Measurements from ENCODE around the gene CPEB4. TPM values are rescaled to one million over a fixed set of nuclear protein-coding genes. Genes with fewer than 3 reads are reported as not detected.

Gene CPEB4
- total RNA-seq, 5 donors from 2014 or later (not counting 1 experiment from before 2014, with no cell fraction given), result 13.8 to 25.9 (median 14.9) TPM

DNA sequence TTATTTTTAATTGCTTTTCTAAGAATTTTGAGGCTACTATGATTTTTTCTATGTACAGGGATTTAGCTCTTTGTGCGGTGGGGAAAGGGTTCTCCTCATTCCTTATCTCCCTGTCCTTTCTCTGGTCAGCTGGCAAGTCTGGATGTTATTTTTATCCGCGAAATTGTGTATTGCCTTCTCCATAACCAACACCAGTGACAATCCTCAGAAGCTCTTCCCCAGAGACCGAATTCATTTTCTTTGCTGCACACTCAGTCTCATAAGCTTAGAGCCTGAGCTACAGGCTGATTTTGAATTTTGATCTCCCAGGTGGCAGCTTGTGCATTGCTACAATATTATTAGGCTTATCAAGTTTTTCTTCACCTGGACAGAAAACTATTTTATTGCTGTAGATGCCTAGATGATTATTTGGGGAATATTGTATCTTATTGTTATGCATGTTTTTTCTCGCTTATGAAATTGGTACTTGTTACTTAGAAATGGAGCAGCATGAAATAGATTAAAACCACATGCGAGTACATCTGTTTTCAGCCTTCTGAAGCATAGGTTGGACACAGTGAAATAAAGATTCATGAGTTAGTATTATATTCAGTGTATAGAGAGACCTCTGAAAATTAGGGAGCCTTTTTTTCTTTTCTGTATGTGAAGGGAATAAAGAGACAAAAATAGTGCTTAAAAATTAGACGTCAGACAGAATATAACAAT, 27.3 kb downstream of the CPEB4 start:
- Histone ChIP-seq H3K4me1 (ENCODE audit: control insufficient read depth in 1 of 2, extremely low read depth in 1 of 2, insufficient read depth in 2 of 2, low read length in 2 of 2) (peaks cover 4 to 5% of the 10 kb centered on the region in 2 experiments), H3K27me3 (replicated peaks in 1 of 2; ENCODE audit: control insufficient read depth in 2 of 2, extremely low read depth in 1 of 2, insufficient read depth in 2 of 2, low read length in 1 of 2) (no peaks in the 10 kb centered on the region), H3K36me3 (ENCODE audit: control insufficient read depth in 2 of 2, extremely low read depth in 1 of 2, insufficient read depth in 1 of 2, low read length in 1 of 2) (peaks cover 6 to 8% of the 10 kb centered on the region in 2 donors), H3K27ac (ENCODE audit: low read length) (no peak overlapping the region), H3K4me3 (ENCODE audit: control insufficient read depth in 1 of 2, extremely low read depth in 1 of 2, low read length in 1 of 2) (no peak overlapping the region), H3K9me3 (no peaks in the 10 kb centered on the region)
- H3K4me3 Mint-ChIP-seq, result no peak overlapping the region
- peaks cover 0 to 5% (median 5%) of the 10 kb centered on the region in 3 donors for H3K4me1 Mint-ChIP-seq
- H3K27ac Mint-ChIP-seq, result no peak overlapping the region
- no peaks in the 10 kb centered on the region for H3K27me3 Mint-ChIP-seq
- WGBS (ENCODE audit: insufficient coverage), result 92% methylated on average over 3 of the region's 7 CpGs
- DNase-seq, result no peak
- ATAC-seq (replicated peaks in 1 of 4), result no peak
- H3K9me3 Mint-ChIP-seq, result no peaks in the 10 kb centered on the region
- CTCF ChIA-PET, result interaction anchor here in 1 of 2 donors (0.6 to 0.9 kb wide), 3 partner anchors 10 to 31 kb away, joined by 3 read pairs; no protein-coding TSS in a partner anchor
- POLR2A ChIA-PET, result no interaction called here
- H3K36me3 Mint-ChIP-seq, result peaks cover 8% of the 10 kb centered on the region

DNA sequence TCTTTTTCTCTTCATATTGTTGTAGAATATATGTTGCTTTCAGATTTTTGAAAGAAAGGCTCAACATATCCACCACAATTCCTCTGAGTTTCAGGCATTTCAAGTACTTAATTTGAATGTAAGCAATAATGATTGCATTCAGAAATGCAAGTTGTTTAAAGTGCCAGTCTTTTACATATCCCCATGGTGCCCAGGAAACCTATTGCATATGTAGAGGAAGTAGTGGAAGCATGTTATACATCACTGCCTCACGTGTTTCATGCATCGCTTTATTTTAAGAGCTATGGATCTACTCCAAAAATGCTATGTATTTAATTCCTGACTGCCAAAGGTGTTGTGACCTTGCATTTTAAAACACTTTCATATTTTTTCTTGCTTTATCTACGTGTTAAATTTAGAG, 28.1 kb downstream of the CPEB4 start:
- peaks cover 5% of the 10 kb centered on the region for H3K36me3 Mint-ChIP-seq
- WGBS (ENCODE audit: insufficient coverage), result no CpG with 5 or more reads among the region's 3 CpGs
- H3K4me1 Mint-ChIP-seq, result peaks cover 5 to 13% (median 6%) of the 10 kb centered on the region in 3 donors
- H3K9me3 ChIP-seq, result no peaks in the 10 kb centered on the region
- CTCF ChIA-PET, result no interaction called here
- H3K4me3 ChIP-seq (ENCODE audit: control insufficient read depth in 1 of 2, extremely low read depth in 1 of 2, low read length in 1 of 2), result no peak overlapping the region
- H3K4me3 Mint-ChIP-seq, result no peak overlapping the region
- no peaks in the 10 kb centered on the region for H3K27me3 ChIP-seq (replicated peaks in 1 of 2; ENCODE audit: control insufficient read depth in 2 of 2, extremely low read depth in 1 of 2, insufficient read depth in 2 of 2, low read length in 1 of 2)
- peaks cover 4 to 5% of the 10 kb centered on the region in 2 experiments for H3K4me1 ChIP-seq (ENCODE audit: control insufficient read depth in 1 of 2, extremely low read depth in 1 of 2, insufficient read depth in 2 of 2, low read length in 2 of 2)
- POLR2A ChIA-PET, result no interaction called here
- H3K27me3 Mint-ChIP-seq, result no peaks in the 10 kb centered on the region
- no peaks in the 10 kb centered on the region for H3K9me3 Mint-ChIP-seq
- DNase-seq, result no peak
- peaks cover 2 to 6% of the 10 kb centered on the region in 2 donors for H3K36me3 ChIP-seq (ENCODE audit: control insufficient read depth in 2 of 2, extremely low read depth in 1 of 2, insufficient read depth in 1 of 2, low read length in 1 of 2)
- ATAC-seq (replicated peaks in 1 of 4), result no peak
- no peak overlapping the region for H3K27ac ChIP-seq (ENCODE audit: low read length)
- H3K27ac Mint-ChIP-seq, result peak overlapping the region; percentile 40 to 55

DNA sequence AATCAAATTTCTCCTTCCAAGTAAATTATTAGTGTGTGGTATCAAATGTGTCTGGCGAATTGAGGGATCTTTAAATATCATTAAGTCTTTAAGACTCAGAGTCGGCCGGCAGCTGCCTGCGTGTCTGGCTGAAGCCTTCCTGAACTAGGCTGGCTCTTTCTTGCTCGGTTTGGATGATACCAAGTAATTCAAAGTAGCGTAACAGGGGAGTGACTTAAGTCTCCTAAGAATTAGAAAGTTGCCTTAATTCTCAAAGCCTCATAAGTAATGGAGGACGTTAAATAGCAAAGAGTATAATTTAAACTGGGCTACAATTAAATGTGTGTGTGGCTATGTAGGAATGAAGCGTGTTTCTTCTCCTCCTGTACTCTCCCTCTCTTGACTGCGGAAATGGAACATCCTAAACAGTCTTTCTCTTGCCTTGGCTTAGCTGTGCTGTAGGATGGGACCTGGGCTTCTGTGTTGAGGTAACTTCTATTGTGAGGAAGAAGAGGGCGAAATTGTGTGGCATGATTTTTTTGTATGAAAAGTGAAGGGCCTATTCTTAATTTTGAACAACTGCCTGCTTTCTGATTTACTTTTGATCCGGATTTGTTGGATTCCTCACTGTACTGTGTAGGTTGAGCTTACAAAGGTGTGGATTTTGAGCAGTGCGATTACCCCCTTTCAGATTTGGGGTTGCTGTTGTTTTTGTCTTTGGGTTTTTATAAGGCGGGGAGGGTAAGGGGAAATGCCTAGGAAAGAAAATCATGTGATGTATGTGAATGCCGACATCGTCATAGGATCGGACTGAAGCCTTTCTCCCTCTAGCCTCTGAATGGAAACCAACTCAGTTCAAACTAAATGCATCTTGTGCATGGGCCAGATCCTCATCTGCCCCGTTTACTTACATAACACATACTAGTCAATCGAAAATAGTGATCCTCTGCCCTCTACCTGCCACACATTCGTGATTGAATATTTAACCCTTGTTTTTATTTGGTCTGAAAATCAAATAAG, 29.9 kb downstream of the CPEB4 start:
- 0% methylated on average over 6 of the region's 19 CpGs for WGBS (ENCODE audit: insufficient coverage)
- no peak overlapping the region for H3K4me3 Mint-ChIP-seq
- no peaks in the 10 kb centered on the region for H3K9me3 ChIP-seq
- H3K27me3 ChIP-seq (replicated peaks in 1 of 2; ENCODE audit: control insufficient read depth in 2 of 2, extremely low read depth in 1 of 2, insufficient read depth in 2 of 2, low read length in 1 of 2), result no peaks in the 10 kb centered on the region
- H3K36me3 Mint-ChIP-seq, result no peaks in the 10 kb centered on the region
- POLR2A ChIA-PET, result interaction anchor here in 1 of 2 donors (0.5 to 1.2 kb wide), 5 partner anchors 14 to 34 kb away, joined by 3 to 14 read pairs (median 4); partner anchors contain the start of gene CPEB4
- peak overlapping the region; percentile 87 for H3K27ac ChIP-seq (ENCODE audit: low read length)
- DNase-seq, result peak; percentile 24 to 84 (median 45)
- peaks cover 4 to 5% of the 10 kb centered on the region in 2 experiments for H3K4me1 ChIP-seq (ENCODE audit: control insufficient read depth in 1 of 2, extremely low read depth in 1 of 2, insufficient read depth in 2 of 2, low read length in 2 of 2)
- peaks cover 10 to 21% (median 12%) of the 10 kb centered on the region in 3 donors for H3K4me1 Mint-ChIP-seq
- peak overlapping the region; percentile 61 to 67 for H3K4me3 ChIP-seq (ENCODE audit: control insufficient read depth in 1 of 2, extremely low read depth in 1 of 2, low read length in 1 of 2)
- H3K36me3 ChIP-seq (ENCODE audit: control insufficient read depth in 2 of 2, extremely low read depth in 1 of 2, insufficient read depth in 1 of 2, low read length in 1 of 2), result peaks cover 0 to 2% of the 10 kb centered on the region in 2 donors
- H3K27me3 Mint-ChIP-seq, result no peaks in the 10 kb centered on the region
- peak; percentile 91 to 96 (median 94) for ATAC-seq (replicated peaks in 1 of 4)
- CTCF ChIA-PET, result interaction anchor here (0.6 to 2.7 kb wide), 10 partner anchors 10 to 303 kb away, joined by 3 to 17 read pairs (median 4); partner anchors contain the start of gene CPEB4 (in 1 of the 2)
- no peak overlapping the region for H3K27ac Mint-ChIP-seq
- H3K9me3 Mint-ChIP-seq, result no peaks in the 10 kb centered on the region

DNA sequence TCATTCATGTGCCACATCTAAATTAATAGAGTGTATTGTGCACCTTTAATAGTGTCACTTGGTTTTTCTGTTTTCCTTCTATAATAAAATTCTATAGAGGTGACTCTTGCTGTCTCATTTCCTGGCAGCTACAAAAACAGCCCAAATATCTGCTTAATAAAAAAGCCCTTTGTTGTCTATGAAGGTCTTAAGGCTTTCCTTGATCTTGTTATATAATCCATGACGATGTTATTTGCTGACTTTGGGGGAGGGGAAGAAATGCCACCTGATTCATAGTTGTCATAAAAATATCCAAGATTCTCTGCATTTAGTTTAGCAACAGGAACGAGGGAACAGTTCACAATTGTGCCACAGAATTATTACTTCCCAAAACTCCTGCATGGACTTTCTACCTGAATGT, 31.3 kb downstream of the CPEB4 start:
- no peak overlapping the region for H3K27ac Mint-ChIP-seq
- no peak overlapping the region for H3K4me3 Mint-ChIP-seq
- 60% methylated on average over 1 of the region's 2 CpGs for WGBS (ENCODE audit: insufficient coverage)
- no peaks in the 10 kb centered on the region for H3K9me3 ChIP-seq
- CTCF ChIA-PET, result interaction anchor here (0.6 to 2.7 kb wide), 2 partner anchors 304 to 392 kb away, joined by 5 to 17 read pairs; no protein-coding TSS in a partner anchor
- H3K4me3 ChIP-seq (ENCODE audit: control insufficient read depth in 1 of 2, extremely low read depth in 1 of 2, low read length in 1 of 2), result no peak overlapping the region
- no peaks in the 10 kb centered on the region for H3K36me3 Mint-ChIP-seq
- no peaks in the 10 kb centered on the region for H3K27me3 Mint-ChIP-seq
- H3K9me3 Mint-ChIP-seq, result no peaks in the 10 kb centered on the region
- no peaks in the 10 kb centered on the region for H3K27me3 ChIP-seq (replicated peaks in 1 of 2; ENCODE audit: control insufficient read depth in 2 of 2, extremely low read depth in 1 of 2, insufficient read depth in 2 of 2, low read length in 1 of 2)
- DNase-seq, result no peak
- peak overlapping the region; percentile 87 for H3K27ac ChIP-seq (ENCODE audit: low read length)
- ATAC-seq (replicated peaks in 1 of 4), result no peak
- H3K4me1 Mint-ChIP-seq, result peaks cover 19 to 29% (median 19%) of the 10 kb centered on the region in 3 donors
- POLR2A ChIA-PET, result no interaction called here
- H3K4me1 ChIP-seq (ENCODE audit: control insufficient read depth in 1 of 2, extremely low read depth in 1 of 2, insufficient read depth in 2 of 2, low read length in 2 of 2), result peaks cover 4 to 5% of the 10 kb centered on the region in 2 experiments
- no peaks in the 10 kb centered on the region for H3K36me3 ChIP-seq (ENCODE audit: control insufficient read depth in 2 of 2, extremely low read depth in 1 of 2, insufficient read depth in 1 of 2, low read length in 1 of 2)

DNA sequence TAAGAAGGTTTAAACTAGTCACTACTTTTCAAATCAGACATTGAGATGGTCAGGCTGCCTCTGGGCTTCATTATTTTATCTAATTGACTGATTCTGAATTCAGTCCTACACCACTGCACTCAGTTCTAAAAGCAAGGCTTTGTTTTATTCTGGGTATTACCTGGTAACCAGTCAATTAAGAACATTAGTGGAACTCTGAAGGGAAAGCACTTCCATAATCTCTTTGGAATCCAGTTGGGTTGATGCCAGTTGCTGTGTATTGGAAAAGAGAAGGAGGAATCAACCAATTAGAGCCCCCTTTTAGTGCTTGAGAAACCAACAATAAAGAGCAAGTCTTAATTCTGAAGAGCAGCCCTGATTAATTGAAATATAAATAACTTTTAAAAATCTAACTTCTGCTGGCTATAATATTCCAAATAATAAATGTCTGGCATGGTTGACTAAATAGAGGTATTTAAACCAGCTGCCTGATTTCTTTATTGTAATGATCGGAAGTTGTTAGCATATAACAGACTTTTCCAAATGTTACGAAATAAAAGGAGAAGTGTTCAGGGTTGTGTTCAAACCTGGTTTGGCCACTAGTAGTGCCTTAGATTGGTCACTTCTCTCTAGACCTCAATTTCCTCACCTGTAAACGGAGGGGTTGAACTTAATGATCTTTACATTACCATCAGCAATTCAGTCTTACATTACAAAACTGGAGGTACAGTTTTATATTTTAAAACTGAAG, 32.0 kb downstream of the CPEB4 start:
- H3K9me3 ChIP-seq, result no peaks in the 10 kb centered on the region
- H3K36me3 Mint-ChIP-seq, result peaks cover 6% of the 10 kb centered on the region
- H3K4me3 Mint-ChIP-seq, result no peak overlapping the region
- no peaks in the 10 kb centered on the region for H3K9me3 Mint-ChIP-seq
- POLR2A ChIA-PET, result interaction anchor here in 1 of 2 donors (0.6 kb wide), 1 partner anchor 57 kb away, joined by 3 read pairs; no protein-coding TSS in a partner anchor
- no CpG with 5 or more reads among the region's 3 CpGs for WGBS (ENCODE audit: insufficient coverage)
- H3K27ac ChIP-seq (ENCODE audit: low read length), result no peak overlapping the region
- no peaks in the 10 kb centered on the region for H3K36me3 ChIP-seq (ENCODE audit: control insufficient read depth in 2 of 2, extremely low read depth in 1 of 2, insufficient read depth in 1 of 2, low read length in 1 of 2)
- no peak for ATAC-seq (replicated peaks in 1 of 4)
- H3K4me1 Mint-ChIP-seq, result peaks cover 26 to 36% (median 27%) of the 10 kb centered on the region in 3 donors
- peaks cover 4 to 5% of the 10 kb centered on the region in 2 experiments for H3K4me1 ChIP-seq (ENCODE audit: control insufficient read depth in 1 of 2, extremely low read depth in 1 of 2, insufficient read depth in 2 of 2, low read length in 2 of 2)
- no peak overlapping the region for H3K27ac Mint-ChIP-seq
- H3K27me3 ChIP-seq (replicated peaks in 1 of 2; ENCODE audit: control insufficient read depth in 2 of 2, extremely low read depth in 1 of 2, insufficient read depth in 2 of 2, low read length in 1 of 2), result no peaks in the 10 kb centered on the region
- no peak for DNase-seq
- H3K4me3 ChIP-seq (ENCODE audit: control insufficient read depth in 1 of 2, extremely low read depth in 1 of 2, low read length in 1 of 2), result no peak overlapping the region
- CTCF ChIA-PET, result interaction anchor here (0.6 kb wide), 2 partner anchors 304 to 391 kb away, joined by 3 to 5 read pairs; no protein-coding TSS in a partner anchor
- no peaks in the 10 kb centered on the region for H3K27me3 Mint-ChIP-seq
